Hepatocyte (in vitro differentiated cells): ENCODE results near the gene HS3ST3B1. TPM values are rescaled to one million over a fixed set of nuclear protein-coding genes. Genes with fewer than 3 reads are reported as not detected.

Source experiments
- DNase-seq: peaks from one replicate; pipeline ENCODE4 v3.0.0-alpha.2; 2016; ENCODE audit warnings: low spot score
- H2AFZ ChIP-seq: fragments of 200-600 bp; sonication (generic); 2 replicates; pipeline ENCODE4 v1.6.0; 2016; ENCODE audit warnings: antibody characterized with exemption, mild to moderate bottlenecking
- H3K27ac ChIP-seq: fragments of 200-600 bp; sonication (generic); 2 replicates; pipeline ENCODE4 v1.5.1; 2016; ENCODE audit warnings: mild to moderate bottlenecking
- H3K27me3 ChIP-seq: fragments of 200-600 bp; sonication (generic); 2 replicates; pipeline ENCODE4 v1.6.1; 2016
- H3K36me3 ChIP-seq: fragments of 200-600 bp; sonication (generic); replicated peaks from 2 replicates; pipeline ENCODE4 v1.5.1; 2016; ENCODE audit warnings: low read depth; ENCODE audit not compliant: insufficient read depth
- H3K4me1 ChIP-seq: fragments of 200-600 bp; sonication (generic); 2 replicates; pipeline ENCODE4 v1.5.1; 2016; ENCODE audit warnings: mild to moderate bottlenecking, moderate library complexity; ENCODE audit not compliant: insufficient read depth
- H3K4me2 ChIP-seq: fragments of 200-600 bp; sonication (generic); 2 replicates; pipeline ENCODE4 v1.6.0; 2016
- H3K4me3 ChIP-seq: fragments of 200-600 bp; sonication (generic); 2 replicates; pipeline ENCODE4 v1.5.1; 2016; ENCODE audit warnings: mild to moderate bottlenecking
- H3K79me2 ChIP-seq: fragments of 200-600 bp; sonication (generic); 2 replicates; pipeline ENCODE4 v1.6.0; 2017; ENCODE audit warnings: mild to moderate bottlenecking
- H3K9me2 ChIP-seq: fragments of 200-600 bp; sonication (generic); replicated peaks from 2 replicates; pipeline ENCODE4 v1.6.0; 2017; ENCODE audit warnings: mild to moderate bottlenecking; ENCODE audit not compliant: insufficient read depth
- H3K9me3 ChIP-seq: fragments of 200-600 bp; sonication (generic); 2 replicates; pipeline ENCODE4 v1.5.1; 2016; ENCODE audit warnings: low read depth, mild to moderate bottlenecking
- H4K20me1 ChIP-seq: fragments of 200-600 bp; sonication (generic); 2 replicates; pipeline ENCODE4 v1.6.0; 2016; ENCODE audit warnings: mild to moderate bottlenecking; ENCODE audit not compliant: insufficient read depth, poor library complexity, severe bottlenecking
- CTCF ChIP-seq: fragments of 200-600 bp; sonication (generic); IDR thresholded peaks from 2 replicates; pipeline ENCODE4 v1.5.1; 2016; ENCODE audit warnings: antibody characterized with exemption, mild to moderate bottlenecking; ENCODE audit not compliant: poor library complexity
- EZH2 ChIP-seq: fragments of 200-600 bp; sonication (generic); IDR thresholded peaks from 2 replicates; pipeline ENCODE4 v1.6.1; 2016; ENCODE audit warnings: antibody characterized with exemption, mild to moderate bottlenecking, borderline replicate concordance
- EZH2phosphoT487 ChIP-seq: fragments of 200-600 bp; sonication (generic); IDR thresholded peaks from one replicate; pipeline ENCODE4 v1.6.1; 2018; ENCODE audit warnings: antibody characterized with exemption, mild to moderate bottlenecking, low read depth, moderate library complexity; ENCODE audit not compliant: unreplicated experiment, severe bottlenecking
- WGBS: methylation state at CpG from one replicate; pipeline ENCODE4 v1.1.6; 2016; ENCODE audit warnings: low lambda C conversion rate; ENCODE audit errors: missing lambda C conversion rate; 5-methylcytosine and 5-hydroxymethylcytosine counted together
- polyA plus RNA-seq: library from polyadenylated mRNA; unstranded; fragments of >200 nt; fragmentation: Nextera tagmentation; extraction: Ambion mirVana; gene quantifications from 2 replicates; pipeline ENCODE4 v1.2.1, GENCODE V29; 2016
- total RNA-seq: library from RNA; depleted of rRNA; stranded (reverse); fragments of >200 nt; gene quantifications from 2 replicates; pipeline ENCODE4 v1.2.3, GENCODE V29; 2014

HS3ST3B1 gene
- total and polyA plus RNA-seq, 2 experiments from 2014 or later, result 3.7 to 5.8 TPM

- H3K27ac ChIP-seq, result peak overlapping the region; percentile 18
- H3K9me3 ChIP-seq, result no peaks in the 10 kb centered on the region
- peaks cover 37% of the 10 kb centered on the region for H3K27me3 ChIP-seq
- no peaks in the 10 kb centered on the region for H3K9me2 ChIP-seq
- H3K79me2 ChIP-seq, result no peaks in the 10 kb centered on the region
- 29% methylated on average over 4 of the region's 4 CpGs for WGBS
- H3K4me2 ChIP-seq, result peak overlapping the region; percentile 90
- DNase-seq, result no peak
- peaks cover 4% of the 10 kb centered on the region for H3K4me1 ChIP-seq
- TF ChIP-seq EZH2phosphoT487, result no peak
- no peak for TF ChIP-seq CTCF
- no peak for TF ChIP-seq EZH2
- peak overlapping the region; percentile 40 for H3K4me3 ChIP-seq
- H3K36me3 ChIP-seq, result no peaks in the 10 kb centered on the region
- peak overlapping the region; percentile 54 for H2AFZ ChIP-seq
- H4K20me1 ChIP-seq, result no peaks in the 10 kb centered on the region
Observed at GRCh38 chr17:14308636-14308964, 7.7 kb downstream of the HS3ST3B1 start.

- H3K9me2 ChIP-seq, result no peaks in the 10 kb centered on the region
- TF ChIP-seq CTCF, result no peak
- no peak for TF ChIP-seq EZH2phosphoT487
- TF ChIP-seq EZH2, result no peak
- H3K4me2 ChIP-seq, result peak overlapping the region; percentile 90
- H3K4me3 ChIP-seq, result peak overlapping the region; percentile 40
- no peaks in the 10 kb centered on the region for H4K20me1 ChIP-seq
- peak; percentile 97 for DNase-seq
- H3K36me3 ChIP-seq, result no peaks in the 10 kb centered on the region
- H3K4me1 ChIP-seq, result peaks cover 3% of the 10 kb centered on the region
- H3K27ac ChIP-seq, result peak overlapping the region; percentile 64
- peak overlapping the region; percentile 90 for H2AFZ ChIP-seq
- H3K79me2 ChIP-seq, result no peaks in the 10 kb centered on the region
- peaks cover 32% of the 10 kb centered on the region for H3K27me3 ChIP-seq
- no peaks in the 10 kb centered on the region for H3K9me3 ChIP-seq
- 4% methylated on average over 63 of the region's 71 CpGs for WGBS
Observed at GRCh38 chr17:14308965-14309879, 8.3 kb downstream of the HS3ST3B1 start.

- no peak for DNase-seq
- peak overlapping the region; percentile 90 for H3K4me2 ChIP-seq
- peak overlapping the region; percentile 64 for H3K27ac ChIP-seq
- no peaks in the 10 kb centered on the region for H3K36me3 ChIP-seq
- no peaks in the 10 kb centered on the region for H3K79me2 ChIP-seq
- peak overlapping the region; percentile 90 for H2AFZ ChIP-seq
- no peak for TF ChIP-seq EZH2phosphoT487
- TF ChIP-seq EZH2, result no peak
- TF ChIP-seq CTCF, result no peak
- H4K20me1 ChIP-seq, result no peaks in the 10 kb centered on the region
- H3K9me2 ChIP-seq, result no peaks in the 10 kb centered on the region
- no peaks in the 10 kb centered on the region for H3K9me3 ChIP-seq
- peaks cover 23% of the 10 kb centered on the region for H3K27me3 ChIP-seq
- peaks cover 3% of the 10 kb centered on the region for H3K4me1 ChIP-seq
- H3K4me3 ChIP-seq, result peak overlapping the region; percentile 40
- 31% methylated on average over 13 of the region's 13 CpGs for WGBS
Observed at GRCh38 chr17:14310101-14310500, 9.2 kb downstream of the HS3ST3B1 start.
